Right renal cortex interstitium (tissue), 3 donors: ENCODE data around the gene MSL2. TPM values are rescaled to one million over a fixed set of nuclear protein-coding genes. Genes with fewer than 3 reads are reported as not detected.
A peak's percentile ranks its signal among the peaks of the same experiment; 100 is the strongest.
"Not testable (repeated sequence)": the region's sequence is repeated elsewhere in the genome, so short reads cannot be mapped to it uniquely, and the experiment has no call there.

Experiments
- DNase-seq, 3 donors: peaks; one replicate each; pipeline ENCODE4 v3.0.0-alpha.2; 2013; ENCODE audit warnings: low read depth in 3 of 3, low spot score in 2 of 3
- polyA plus RNA-seq, 3 donors: library from polyadenylated mRNA; unstranded; fragments of 120-200 nt; gene quantifications; one replicate each; pipeline ENCODE4 v1.2.1, GENCODE V29; 2013; ENCODE audit not compliant: insufficient read length in 3 of 3

The MSL2 gene
- polyA plus RNA-seq, 3 donors: 50.1 to 53.4 (median 50.6) TPM

- peak in 1 of 3 donors; percentile 13 for DNase-seq
These were observed 2.7 kb downstream of the MSL2 start for GRCh38 chr3:136193278-136194054.

DNA sequence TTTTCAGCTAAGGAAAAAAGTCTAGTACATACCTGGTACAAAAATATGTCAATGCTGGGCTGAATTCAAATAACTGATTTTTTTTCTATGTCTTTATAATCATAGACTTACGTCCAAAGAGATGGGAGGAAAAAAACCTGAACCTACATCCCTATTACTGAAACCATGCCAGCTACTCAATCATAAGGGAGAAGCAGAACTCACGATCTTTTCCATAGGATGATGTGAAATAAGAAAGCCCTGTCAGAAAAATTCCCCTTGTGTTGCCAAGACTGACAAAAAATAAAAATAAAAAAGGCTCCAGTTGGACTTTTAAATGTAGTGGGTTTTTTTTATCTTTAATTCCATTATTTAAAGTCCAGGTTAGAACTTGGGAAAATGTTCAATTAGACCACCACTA is 3.3 kb downstream of the MSL2 start:
- no peak for DNase-seq

DNA sequence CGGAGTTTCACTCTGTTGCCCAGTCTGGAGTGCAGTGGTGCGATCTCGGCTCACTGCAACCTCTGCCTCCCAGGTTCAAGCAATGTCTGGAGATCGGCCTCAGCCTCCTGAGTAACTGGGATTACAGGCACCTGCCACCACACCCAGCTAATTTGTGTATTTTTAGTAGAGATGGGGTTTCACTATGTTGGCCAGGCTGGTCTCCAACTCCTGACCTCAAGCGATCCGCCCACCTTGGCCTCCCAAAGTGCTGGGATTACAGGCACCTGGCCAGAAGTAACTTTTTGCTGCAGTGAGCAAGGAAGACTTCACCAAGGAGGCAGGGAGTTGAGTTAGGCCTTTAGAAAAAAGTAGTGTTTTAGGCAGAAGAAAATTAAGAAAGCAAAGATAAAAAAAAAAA is 3.9 kb downstream of the MSL2 start:
- DNase-seq: not testable (repeated sequence)

DNA sequence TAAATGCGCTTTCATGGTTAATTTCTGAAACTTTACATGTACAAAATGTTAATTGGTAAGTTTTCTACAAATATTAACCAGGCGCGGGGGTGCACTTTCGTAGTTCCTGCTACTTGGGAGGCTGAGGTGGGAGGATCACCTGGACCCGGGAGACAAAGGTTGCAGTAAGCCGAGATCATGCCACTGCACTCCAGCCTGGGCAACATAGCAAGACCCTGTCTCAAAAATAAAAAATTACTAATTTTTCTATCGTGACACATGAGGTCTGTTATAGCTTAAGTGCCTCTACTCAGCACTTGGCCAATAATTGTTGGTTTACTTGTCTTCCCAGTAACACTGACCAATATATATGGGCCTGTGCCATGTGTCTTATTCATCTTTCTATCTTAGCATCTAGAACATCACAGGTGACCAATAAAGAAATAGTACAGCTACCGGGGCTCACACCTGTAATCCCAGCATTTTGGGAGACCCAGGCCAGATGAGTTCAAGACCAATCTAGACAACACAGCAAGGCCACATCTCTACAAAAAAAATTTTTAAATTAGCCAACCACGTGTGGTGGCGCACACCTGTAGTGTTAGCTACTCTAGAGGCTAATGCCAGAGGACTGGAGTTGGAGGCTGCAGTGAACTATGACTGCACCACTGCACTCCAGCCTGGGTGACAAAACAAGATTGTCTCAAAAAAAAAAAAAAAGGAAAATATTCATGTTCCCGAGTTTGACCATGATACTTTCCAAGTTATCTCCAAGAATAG is 6.1 kb downstream of the MSL2 start:
- DNase-seq: no peak

DNA sequence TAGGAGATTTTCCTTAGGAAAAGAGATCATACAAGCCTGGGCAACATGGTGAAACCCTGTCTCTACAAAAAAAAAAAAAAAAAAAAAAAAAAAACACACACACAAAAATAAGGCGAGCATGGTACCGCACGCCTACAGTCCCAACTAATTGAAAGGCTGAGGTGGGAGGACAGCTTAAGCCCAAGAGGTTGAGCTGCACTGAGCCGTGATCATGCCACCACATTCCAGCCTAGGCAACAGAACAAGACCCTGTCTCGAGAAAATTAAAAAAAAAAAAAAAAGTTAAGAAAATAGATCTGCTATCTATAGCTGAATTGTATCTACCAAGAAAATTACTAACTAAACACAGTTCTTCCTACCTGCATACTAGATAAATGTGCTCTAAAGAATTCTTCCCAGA is 7.1 kb downstream of the MSL2 start:
- no peak for DNase-seq

DNA sequence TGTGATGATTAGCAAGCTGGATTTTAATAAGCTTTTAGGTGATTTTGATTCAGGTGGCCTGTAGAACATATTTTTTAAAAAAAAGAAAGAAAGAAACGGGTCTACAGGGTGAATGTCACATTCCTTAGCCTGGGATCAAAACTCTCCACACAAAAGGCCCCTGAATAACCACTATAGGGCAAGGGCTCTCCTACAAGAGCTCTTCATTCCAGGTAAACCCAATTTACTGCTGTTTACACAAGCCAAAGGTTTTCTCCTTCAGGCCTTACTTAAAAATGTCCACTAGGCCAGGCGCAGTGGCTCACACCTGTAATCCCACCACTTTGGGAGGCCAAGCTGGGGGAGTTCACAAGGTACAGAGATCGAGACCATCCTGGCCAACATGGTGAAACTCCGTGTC is 8.3 kb downstream of the MSL2 start:
- DNase-seq: no peak

- no peak for DNase-seq
These were observed 9.3 kb downstream of the MSL2 start for GRCh38 chr3:136186846-136187245.

DNA sequence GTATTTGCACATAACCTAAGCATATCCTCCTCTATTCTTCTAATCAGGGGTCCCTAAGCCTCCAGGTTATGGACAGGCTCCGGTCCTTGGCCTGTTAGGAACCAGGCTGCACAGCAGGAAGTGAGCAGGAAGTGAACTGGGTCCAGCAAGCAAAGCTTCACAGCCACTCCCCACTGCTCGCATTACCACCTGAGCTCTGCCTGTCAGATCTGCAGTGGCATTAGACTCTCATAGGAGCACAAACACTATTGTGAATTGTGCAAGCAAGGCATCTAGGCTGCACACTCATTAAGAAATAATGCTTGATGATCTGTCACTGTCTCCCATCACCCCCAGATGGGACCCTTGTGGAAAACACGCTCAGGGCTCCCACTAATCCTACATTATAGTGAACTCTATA is 9.8 kb downstream of the MSL2 start:
- no peak for DNase-seq

GRCh38 chr3:136184703-136185102 is 11.4 kb downstream of the MSL2 start:
- no peak for DNase-seq

- no peak for DNase-seq
These were observed 14.4 kb downstream of the MSL2 start for GRCh38 chr3:136181741-136182140.

DNA sequence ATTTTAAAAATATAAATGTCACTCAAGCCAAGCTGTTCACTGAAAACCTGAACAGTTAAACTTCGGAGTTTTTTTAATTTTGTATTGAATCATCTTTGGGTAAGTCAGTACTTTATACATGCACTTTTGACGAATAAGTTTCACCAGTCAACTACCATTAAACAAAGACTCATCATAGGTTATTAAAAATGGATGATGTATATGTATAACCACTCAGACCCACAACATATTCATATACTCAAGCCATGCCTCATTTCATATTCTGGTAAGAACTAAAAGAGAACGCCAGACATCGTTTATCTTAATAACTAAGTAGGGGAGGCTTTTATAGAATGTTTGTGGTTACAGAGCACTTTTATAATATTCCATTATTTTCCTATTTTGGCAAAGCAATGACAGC is 18.3 kb downstream of the MSL2 start:
- DNase-seq: no peak

- no peak for DNase-seq
These were observed 22.1 kb downstream of the MSL2 start for GRCh38 chr3:136173939-136174490.

- no peak for DNase-seq
These were observed 25.0 kb downstream of the MSL2 start for GRCh38 chr3:136171097-136171542.

- DNase-seq: not testable (repeated sequence)
These were observed 27.9 kb downstream of the MSL2 start for GRCh38 chr3:136168236-136168635.

- no peak for DNase-seq
These were observed 29.6 kb downstream of the MSL2 start for GRCh38 chr3:136166507-136166906.

- not testable (repeated sequence) for DNase-seq
These were observed 32.5 kb downstream of the MSL2 start for GRCh38 chr3:136163607-136164006.

- no peak for DNase-seq
These were observed 33.8 kb downstream of the MSL2 start for GRCh38 chr3:136162322-136162721.

- DNase-seq: no peak
These were observed 34.6 kb downstream of the MSL2 start for GRCh38 chr3:136161516-136161915.

GRCh38 chr3:136152963-136153362 is 43.2 kb downstream of the MSL2 start:
- DNase-seq: no peak

GRCh38 chr3:136152176-136152843 is 43.8 kb downstream of the MSL2 start:
- no peak for DNase-seq

GRCh38 chr3:136151219-136151618 is 44.9 kb downstream of the MSL2 start:
- no peak for DNase-seq
